Cardiac septum (tissue), 1 donor: ENCODE data around the gene FKBP8. TPM values are rescaled to one million over a fixed set of nuclear protein-coding genes. Genes with fewer than 3 reads are reported as not detected.

Experiments used
- DNase-seq: peaks from one replicate; pipeline ENCODE4 v3.0.0-alpha.2; 2020; ENCODE audit warnings: low spot score
- intact Hi-C: fragments of 100-400 bp; cut with DNase I; formaldehyde crosslinking; loops from one replicate; pipeline ENCODE4 v1.14.0; 2022
- total RNA-seq: library from RNA; stranded (reverse); fragmentation: NEBNext Ultra II Directional; extraction: Animal tissue kit (Norgen Biotek cat#: 25700); gene quantifications from one replicate; pipeline ENCODE4 v1.2.1, GENCODE V29; 2021
- donor health status: DM: no; HTN: no; CAD: no.

The FKBP8 gene
- total RNA-seq, 1 donor from 2014 or later: 161 TPM

- intact Hi-C loops: loop anchor here (5.0 kb wide), 1 partner anchor 40 kb away; no protein-coding TSS in a partner anchor
- no peak for DNase-seq
Observed at GRCh38 chr19:18507021-18507726, 36.2 kb downstream of the FKBP8 start.

- intact Hi-C loops: loop anchor here (5.0 kb wide), 1 partner anchor 39 kb away; no protein-coding TSS in a partner anchor
- no peak for DNase-seq
Observed at GRCh38 chr19:18506101-18506930, 37.1 kb downstream of the FKBP8 start.

DNA sequence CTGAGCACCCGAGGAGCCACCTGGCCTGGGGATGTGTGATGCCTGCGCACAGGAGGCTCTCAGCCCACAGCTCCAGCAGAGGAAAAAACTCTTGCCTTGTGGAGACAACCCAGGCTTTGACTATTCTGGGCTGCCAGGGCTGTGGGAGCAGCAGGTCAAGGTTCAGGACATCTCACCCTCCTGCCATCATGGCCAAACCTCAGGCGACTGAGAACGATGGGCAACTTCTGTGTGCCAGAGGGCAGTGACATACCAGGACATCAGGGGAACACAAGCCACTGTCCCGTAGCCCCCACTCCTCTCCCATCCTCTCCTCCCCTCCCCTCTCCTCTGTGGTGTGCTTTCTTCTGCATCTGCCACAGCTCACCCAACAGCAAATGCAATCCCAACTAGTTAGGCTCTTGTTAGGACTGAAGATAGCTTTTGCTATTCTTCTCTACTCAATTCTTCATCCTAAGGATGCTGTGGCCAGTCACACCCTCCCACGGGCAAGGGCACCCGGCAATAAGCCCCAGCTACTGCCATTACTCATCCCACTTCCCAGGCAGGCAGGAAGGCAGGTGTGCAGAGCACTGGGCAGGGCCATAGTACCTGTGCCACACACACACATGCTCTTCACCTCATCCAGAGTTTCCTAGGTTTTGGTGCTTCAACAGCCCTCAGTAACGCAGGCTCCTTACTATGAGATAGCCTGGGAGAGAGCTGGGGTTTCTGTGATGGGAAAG lies 38.3 kb downstream of the FKBP8 start:
- intact Hi-C loops: loop anchor here (5.0 kb wide), 1 partner anchor 38 kb away; no protein-coding TSS in a partner anchor
- DNase-seq: no peak

DNA sequence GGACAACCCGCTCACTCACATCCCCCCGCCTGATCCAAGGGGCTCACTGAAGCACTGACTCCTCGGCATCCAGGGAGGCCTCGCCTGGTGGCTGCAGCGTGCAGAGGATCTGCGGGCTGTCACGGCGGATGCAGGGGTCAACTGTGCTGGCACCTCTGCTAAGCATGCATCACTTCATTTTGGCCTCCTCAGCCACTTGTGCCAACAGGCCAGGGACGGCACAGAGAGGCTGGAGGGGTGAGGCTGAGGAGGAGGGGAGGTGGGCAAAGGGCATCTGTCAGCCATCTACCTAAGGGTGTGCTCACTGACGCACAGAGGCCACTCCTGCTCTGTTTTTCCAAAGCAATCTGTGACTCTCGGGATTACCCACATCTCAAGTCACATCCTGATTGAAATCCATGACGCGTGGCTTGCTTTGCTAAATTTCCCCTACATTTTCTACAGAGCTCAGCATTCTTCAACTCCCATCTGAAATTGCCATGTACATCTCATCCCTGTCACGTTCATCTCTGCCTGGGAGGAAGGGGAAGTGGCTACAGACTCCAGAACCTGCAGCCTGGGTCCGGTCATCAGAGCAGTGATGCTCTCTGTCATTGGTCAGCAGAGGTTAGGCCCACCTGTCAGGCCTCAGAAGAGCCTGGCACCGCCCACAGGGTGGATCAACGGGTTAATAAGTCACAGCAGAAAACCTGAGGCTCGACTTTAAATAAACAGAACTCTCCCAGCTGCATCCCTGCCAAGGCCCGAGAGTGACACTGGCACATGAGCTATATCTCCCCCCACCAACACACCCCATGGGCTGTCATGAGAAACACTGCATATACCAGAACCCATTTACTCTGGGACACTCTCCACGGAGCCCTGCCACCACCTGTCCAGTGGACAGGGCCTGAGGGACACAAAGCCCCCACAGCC lies 39.1 kb downstream of the FKBP8 start:
- intact Hi-C loops: no loop called here
- DNase-seq: no peak

DNA sequence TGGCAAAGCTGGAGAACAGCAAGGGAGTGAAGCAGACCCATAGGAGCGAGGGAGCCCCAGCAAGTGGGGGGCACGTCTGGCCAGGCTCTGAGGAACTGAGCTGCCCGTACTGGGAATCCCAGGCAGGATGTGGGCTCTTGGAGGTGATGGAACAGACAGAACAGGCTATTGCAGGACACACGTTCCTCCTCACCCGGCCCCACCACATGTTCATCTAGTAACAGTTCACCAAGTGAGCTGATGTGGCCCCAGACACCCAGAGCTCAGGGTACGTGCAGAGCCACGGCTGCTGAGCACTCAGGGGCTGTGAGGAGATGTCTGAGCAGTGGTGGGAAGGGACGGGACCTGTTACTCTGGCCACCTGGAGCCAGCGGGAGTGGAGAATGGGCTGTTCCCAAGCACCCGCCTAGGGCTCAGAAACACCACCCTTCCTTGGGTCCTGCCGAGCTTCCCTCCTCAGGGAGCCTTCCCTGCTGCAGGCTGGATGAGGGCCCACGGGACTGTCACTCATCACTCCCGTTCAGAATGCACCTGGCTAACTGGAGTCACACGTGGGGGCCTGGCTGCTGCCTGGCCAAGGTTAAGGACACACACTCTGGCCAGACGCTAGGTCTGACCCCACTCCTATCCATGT lies 39.9 kb downstream of the FKBP8 start:
- no peak for DNase-seq
- intact Hi-C loops: no loop called here

- no peak for DNase-seq
- intact Hi-C loops: no loop called here
Observed at GRCh38 chr19:18502638-18503294, 40.6 kb downstream of the FKBP8 start.

DNA sequence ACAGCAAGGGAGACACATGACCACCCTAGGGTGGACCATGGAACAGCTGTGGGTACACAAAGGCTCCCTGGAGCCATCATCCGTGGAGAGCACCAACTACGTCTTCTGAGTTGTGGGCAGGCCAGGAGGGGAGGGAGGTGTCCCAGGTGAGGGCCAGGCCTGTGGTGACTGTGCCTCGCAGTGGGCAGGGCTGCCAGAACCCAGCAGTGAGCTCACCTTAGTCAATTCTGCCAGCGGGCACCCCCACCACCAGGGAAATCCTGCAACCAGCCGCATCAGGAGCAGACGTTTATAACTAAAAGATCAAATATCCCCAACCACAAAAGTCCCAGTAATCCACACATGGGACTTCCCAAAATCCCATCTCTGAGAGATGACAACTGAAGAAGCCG lies 41.1 kb downstream of the FKBP8 start:
- intact Hi-C loops: no loop called here

DNA sequence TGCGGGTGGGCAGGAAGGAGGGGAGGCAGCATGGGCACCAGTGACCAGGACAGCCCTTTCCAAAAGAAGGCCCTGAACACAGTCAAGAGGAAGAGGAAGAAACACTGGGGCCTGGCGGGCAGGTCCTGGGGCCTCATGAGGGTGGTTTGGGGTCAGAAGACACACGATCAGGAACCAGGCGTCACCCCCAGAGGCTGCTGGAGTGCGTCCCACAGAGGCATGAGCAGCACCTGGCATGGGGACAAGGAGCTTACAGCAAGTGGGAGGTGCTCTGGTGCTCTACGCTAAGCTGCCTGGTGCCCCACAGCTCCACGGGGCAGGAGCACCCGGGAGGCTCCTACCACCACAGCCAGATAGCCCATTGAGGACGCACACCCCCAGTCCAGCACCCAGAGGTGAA lies 41.5 kb downstream of the FKBP8 start:
- intact Hi-C loops: no loop called here

More for the DNA sequence above, 41.1 kb downstream of the FKBP8 start:
- DNase-seq: no peak

GRCh38 chr19:18501351-18501750 lies 42.0 kb downstream of the FKBP8 start:
- no peak for DNase-seq
- intact Hi-C loops: no loop called here

More for the DNA sequence above, 41.5 kb downstream of the FKBP8 start:
- DNase-seq: no peak

- no peak for DNase-seq
- intact Hi-C loops: no loop called here
Observed at GRCh38 chr19:18500799-18501198, 42.6 kb downstream of the FKBP8 start.

DNA sequence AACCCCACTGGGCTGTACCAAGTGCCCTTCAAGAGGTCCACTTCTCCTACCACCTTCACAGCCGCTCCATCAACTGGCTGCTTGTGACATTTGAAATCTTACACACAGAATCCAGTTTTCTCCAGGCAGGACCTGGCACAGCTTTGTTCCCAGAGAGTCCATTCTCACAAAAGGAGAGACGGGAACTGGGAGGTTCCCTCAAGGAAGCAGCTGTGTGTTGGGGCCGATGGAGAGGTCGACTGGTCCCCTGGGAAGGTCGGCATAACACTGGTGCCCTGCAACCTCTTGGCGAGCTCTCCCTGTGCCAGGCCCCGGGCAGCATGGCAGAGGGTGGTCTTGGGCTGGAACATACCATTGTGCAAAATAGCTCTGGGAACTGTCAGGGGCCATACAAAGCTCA lies 43.0 kb downstream of the FKBP8 start:
- intact Hi-C loops: no loop called here
- no peak for DNase-seq

DNA sequence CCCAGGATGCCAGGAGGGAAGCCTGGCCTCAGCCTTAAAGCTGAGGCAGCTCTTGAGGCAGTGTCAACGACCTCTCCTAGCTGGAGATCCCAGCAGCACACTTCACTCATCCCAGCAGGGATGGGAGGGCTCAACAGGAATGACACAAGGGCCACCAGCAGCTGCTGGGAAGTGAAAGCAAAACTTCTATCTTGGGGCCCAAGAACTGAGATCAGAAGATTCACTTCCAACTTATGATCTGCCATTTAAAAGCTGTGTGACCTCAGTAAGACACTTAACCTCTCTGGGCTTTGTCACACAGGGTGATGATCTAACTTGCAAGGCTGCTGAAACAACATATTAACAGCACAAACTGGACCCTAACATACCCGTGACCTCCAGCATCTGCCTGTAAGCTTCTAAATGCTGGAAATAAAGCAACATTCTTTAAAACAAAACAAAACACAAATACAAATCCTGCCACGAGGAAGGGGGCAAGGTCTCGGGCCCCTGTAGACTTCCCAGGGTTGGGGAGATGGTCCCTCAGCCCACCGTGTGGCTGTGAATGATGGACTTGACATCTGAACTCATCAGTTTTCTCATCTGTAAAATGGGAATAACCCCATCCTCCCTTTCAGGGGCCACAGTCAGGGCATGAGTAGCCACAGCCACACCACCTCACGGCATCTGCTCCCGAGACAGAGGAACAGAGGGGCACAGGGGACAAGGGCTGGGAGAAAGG lies 44.2 kb downstream of the FKBP8 start:
- no peak for DNase-seq
- intact Hi-C loops: no loop called here

GRCh38 chr19:18496980-18497256 lies 46.5 kb downstream of the FKBP8 start:
- intact Hi-C loops: no loop called here
- no peak for DNase-seq

DNA sequence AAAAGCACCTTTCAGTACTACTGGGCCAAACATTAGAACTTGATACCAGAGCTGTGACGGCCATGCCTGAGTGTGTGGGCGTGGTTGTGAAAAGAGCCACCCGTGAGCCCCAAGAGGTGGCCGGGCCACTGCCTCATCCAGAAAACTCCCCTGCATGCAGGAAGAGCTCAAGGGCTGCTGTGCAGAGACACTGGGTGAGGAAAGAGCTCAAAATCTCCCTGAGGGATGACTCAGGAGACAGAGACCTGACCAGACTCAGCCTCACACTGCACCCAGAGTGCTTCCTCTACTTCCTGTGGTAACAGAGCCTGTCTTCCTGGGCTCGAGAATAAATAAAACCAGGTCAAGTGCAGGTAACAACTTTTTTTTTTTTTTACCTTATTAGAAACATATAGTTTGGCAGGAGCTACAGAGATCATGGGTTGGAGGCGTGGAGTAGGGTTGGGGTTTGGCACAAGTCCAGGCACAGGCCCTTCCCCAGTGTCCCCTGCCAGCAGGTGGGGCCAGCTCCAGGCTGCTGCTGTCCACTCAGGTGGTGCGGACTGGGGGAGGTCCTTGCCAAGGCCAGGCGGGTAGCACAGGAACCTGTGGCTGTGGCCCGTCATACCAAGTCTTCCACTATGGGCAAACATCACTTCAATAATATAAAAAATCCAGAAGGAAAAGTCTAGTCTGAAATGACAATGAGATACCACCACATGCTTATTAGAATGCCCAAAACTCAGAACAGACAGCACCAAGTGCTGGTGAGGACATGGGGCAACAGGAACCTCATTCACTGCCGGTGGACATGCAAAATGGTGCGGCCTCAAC lies 47.0 kb downstream of the FKBP8 start:
- intact Hi-C loops: no loop called here
- DNase-seq: no peak

DNA sequence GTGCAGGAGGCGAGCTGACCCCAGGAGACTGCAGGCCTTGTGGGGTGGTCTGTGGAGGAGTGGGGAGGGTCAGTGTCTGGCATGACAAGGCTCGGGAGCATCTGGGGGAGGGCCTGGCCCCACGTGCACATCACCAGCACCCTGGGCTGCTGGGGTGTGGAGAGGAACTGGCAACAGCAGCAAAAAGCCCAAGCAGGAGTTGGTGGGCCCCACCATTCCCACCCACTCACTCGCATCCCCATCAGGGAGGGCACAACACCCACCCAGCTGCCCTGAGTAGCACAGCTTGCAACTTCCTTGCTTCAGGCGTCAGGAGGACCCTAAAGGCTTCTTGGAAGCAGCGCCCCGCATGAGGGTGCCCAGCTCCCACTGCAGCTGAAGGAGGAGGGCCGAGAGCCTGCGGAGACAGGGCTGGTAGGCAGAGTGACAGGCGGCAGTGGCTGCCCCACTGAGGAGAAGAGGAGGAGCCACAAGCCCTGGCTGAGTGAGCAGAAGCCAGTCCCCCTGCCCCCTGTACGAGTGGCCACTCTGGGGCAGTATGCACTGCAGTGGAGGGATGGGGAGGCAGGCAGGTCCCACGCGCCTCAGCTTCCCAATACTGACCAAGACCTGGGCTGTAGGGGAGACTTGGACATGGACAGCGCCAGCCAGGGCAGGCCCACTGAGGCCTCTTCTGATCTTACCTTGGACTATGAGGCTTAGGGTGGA lies 48.0 kb downstream of the FKBP8 start:
- DNase-seq: no peak
- intact Hi-C loops: no loop called here

DNA sequence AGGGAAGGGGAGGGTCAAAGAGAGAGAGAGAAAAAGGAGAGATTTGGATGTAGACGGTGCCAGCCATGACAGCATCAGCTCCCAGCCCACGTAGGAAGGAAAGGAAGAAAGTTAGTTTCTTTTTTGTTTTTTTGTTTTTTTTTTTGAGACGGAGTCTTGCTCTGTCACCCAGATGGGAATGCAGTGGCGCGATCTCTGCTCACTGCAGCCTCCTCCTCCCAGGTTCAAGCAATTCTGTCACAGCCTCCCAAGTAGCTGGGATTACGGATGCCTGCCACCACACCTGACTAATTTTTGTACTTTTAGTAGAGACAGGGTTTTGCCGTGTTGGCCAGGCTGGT lies 49.1 kb downstream of the FKBP8 start:
- intact Hi-C loops: no loop called here
- DNase-seq: no peak
